Measurements from ENCODE around the gene CKLF.
"Not testable (repeated sequence)": the region's sequence is repeated elsewhere in the genome, so short reads cannot be mapped to it uniquely, and the experiment has no call there.

GRCh38 chr16:66514391-66514790 lies 38.0 kb upstream of the CKLF start:
- not testable (repeated sequence) for TF ChIP-seq POLR2A (IDR thresholded peaks at IDR 0.05; ENCODE audit: low read depth, low read length); POLR2AphosphoS5 (IDR thresholded peaks at IDR 0.05; ENCODE audit: low read depth, low read length); TAF1 (IDR thresholded peaks at IDR 0.05; ENCODE audit: borderline replicate concordance, low read depth, low read length)
